BLaER1 (cell line): ENCODE measurements around the gene UNC119B.
"Not testable (repeated sequence)": the region's sequence is repeated elsewhere in the genome, so short reads cannot be mapped to it uniquely, and the experiment has no call there.

Experiments used
- H3K27ac ChIP-seq: shearing (Covaris generic); formaldehyde crosslinking; 2 replicates; pipeline ENCODE4 v1.8.1; 2022
- H3K27me3 ChIP-seq: shearing (Covaris generic); formaldehyde crosslinking; 2 replicates; pipeline ENCODE4 v1.8.1; 2022
- H3K36me3 ChIP-seq: shearing (Covaris generic); formaldehyde crosslinking; 2 replicates; pipeline ENCODE4 v1.8.1; 2022
- H3K4me1 ChIP-seq: shearing (Covaris generic); formaldehyde crosslinking; 2 replicates; pipeline ENCODE4 v1.8.1; 2022
- H3K4me2 ChIP-seq: shearing (Covaris generic); formaldehyde crosslinking; 2 replicates; pipeline ENCODE4 v1.8.1; 2022
- H3K4me3 ChIP-seq: shearing (Covaris generic); formaldehyde crosslinking; 2 replicates; pipeline ENCODE4 v1.8.1; 2022
- H3K9ac ChIP-seq: shearing (Covaris generic); formaldehyde crosslinking; 2 replicates; pipeline ENCODE4 v1.8.1; 2022
- H3K9me3 ChIP-seq: shearing (Covaris generic); formaldehyde crosslinking; 2 replicates; pipeline ENCODE4 v1.8.1; 2022
- H4K20me1 ChIP-seq: shearing (Covaris generic); formaldehyde crosslinking; 2 replicates; pipeline ENCODE4 v1.8.1; 2022
- Cebpa-rat ChIP-seq: shearing (Covaris generic); IDR thresholded peaks from 2 replicates; pipeline ENCODE4 v1.8.1; 2022

The UNC119B gene

GRCh38 chr12:120710031-120710804, at the start of gene UNC119B:
Gene UNC119B, plus strand, starts transcription at chr12:120710458. Its CDS starts 17 bp downstream, at chr12:120710475.
- H3K27me3 ChIP-seq = no peaks in the 10 kb centered on the region
- peak within 1 kb of the TSS; percentile 92 for H3K4me2 ChIP-seq
- no peaks in the 10 kb centered on the region for H3K9me3 ChIP-seq
- peak within 1 kb of the TSS; percentile 94 for H3K9ac ChIP-seq
- TF ChIP-seq Cebpa-rat = no peak
- H3K36me3 ChIP-seq = peaks cover 19% of the 10 kb centered on the region
- H4K20me1 ChIP-seq = peaks cover 37% of the 10 kb centered on the region
- H3K4me3 ChIP-seq = peak within 1 kb of the TSS; percentile 97
- peaks cover 70% of the 10 kb centered on the region for H3K4me1 ChIP-seq
- H3K27ac ChIP-seq = peak within 1 kb of the TSS; percentile 91

GRCh38 chr12:120661432-120661831, 48.8 kb upstream of the UNC119B start:
- peaks cover 14% of the 10 kb centered on the region; the same call in 1 of the 2 replicates for H3K4me1 ChIP-seq
- no peaks in the 10 kb centered on the region for H4K20me1 ChIP-seq
- H3K9ac ChIP-seq = no peak overlapping the region
- no peaks in the 10 kb centered on the region for H3K9me3 ChIP-seq
- H3K27ac ChIP-seq = no peak overlapping the region
- H3K4me3 ChIP-seq = no peak overlapping the region
- TF ChIP-seq Cebpa-rat = no peak
- no peaks in the 10 kb centered on the region for H3K36me3 ChIP-seq
- no peak overlapping the region for H3K4me2 ChIP-seq
- H3K27me3 ChIP-seq = no peaks in the 10 kb centered on the region

GRCh38 chr12:120662879-120663278, 47.4 kb upstream of the UNC119B start:
- H3K9me3 ChIP-seq = no peaks in the 10 kb centered on the region
- no peaks in the 10 kb centered on the region for H3K36me3 ChIP-seq
- H4K20me1 ChIP-seq = no peaks in the 10 kb centered on the region
- no peak overlapping the region for H3K27ac ChIP-seq
- H3K9ac ChIP-seq = no peak overlapping the region
- TF ChIP-seq Cebpa-rat = no peak
- no peaks in the 10 kb centered on the region for H3K27me3 ChIP-seq
- H3K4me1 ChIP-seq = peaks cover 26% of the 10 kb centered on the region
- no peak overlapping the region for H3K4me3 ChIP-seq
- H3K4me2 ChIP-seq = no peak overlapping the region

- Histone ChIP-seq H3K9me3 (no peaks in the 10 kb centered on the region), H3K4me1 (peaks cover 34% of the 10 kb centered on the region), H3K27ac (no peak overlapping the region), H3K36me3 (no peaks in the 10 kb centered on the region), H3K4me2 (no peak overlapping the region), H3K27me3 (no peaks in the 10 kb centered on the region), H3K4me3 (no peak overlapping the region), H4K20me1 (no peaks in the 10 kb centered on the region), H3K9ac (no peak overlapping the region)
- no peak for TF ChIP-seq Cebpa-rat
Observed at GRCh38 chr12:120663741-120664140, 46.5 kb upstream of the UNC119B start.

- no peak for TF ChIP-seq Cebpa-rat
- Histone ChIP-seq H3K27ac (no peak overlapping the region), H3K9me3 (no peaks in the 10 kb centered on the region), H3K36me3 (no peaks in the 10 kb centered on the region), H3K27me3 (no peaks in the 10 kb centered on the region), H4K20me1 (no peaks in the 10 kb centered on the region), H3K4me2 (no peak overlapping the region), H3K4me3 (no peak overlapping the region), H3K9ac (no peak overlapping the region), H3K4me1 (peaks cover 65% of the 10 kb centered on the region)
Observed at GRCh38 chr12:120666571-120667390, 43.5 kb upstream of the UNC119B start.

- H3K27me3 ChIP-seq = no peaks in the 10 kb centered on the region
Observed at GRCh38 chr12:120668091-120668867, 42.0 kb upstream of the UNC119B start.

GRCh38 chr12:120668868-120669840, 41.1 kb upstream of the UNC119B start:
- peak overlapping the region; percentile 79 for H3K4me2 ChIP-seq
- H4K20me1 ChIP-seq = no peaks in the 10 kb centered on the region
- peak overlapping the region; percentile 77 for H3K9ac ChIP-seq
- H3K27ac ChIP-seq = peak overlapping the region; percentile 80
- H3K9me3 ChIP-seq = no peaks in the 10 kb centered on the region
- peak; percentile 68 for TF ChIP-seq Cebpa-rat
- no peaks in the 10 kb centered on the region for H3K27me3 ChIP-seq
- H3K4me3 ChIP-seq = peak overlapping the region; percentile 47; the same call in 1 of the 2 replicates
- peaks cover 80% of the 10 kb centered on the region for H3K4me1 ChIP-seq
- H3K36me3 ChIP-seq = no peaks in the 10 kb centered on the region

More at GRCh38 chr12:120668091-120668867, 42.0 kb upstream of the UNC119B start:
- Histone ChIP-seq H3K36me3 (no peaks in the 10 kb centered on the region), H3K4me2 (peak overlapping the region; percentile 79), H3K9me3 (no peaks in the 10 kb centered on the region), H3K27ac (peak overlapping the region; percentile 80), H4K20me1 (no peaks in the 10 kb centered on the region), H3K4me1 (peaks cover 71% of the 10 kb centered on the region), H3K9ac (peak overlapping the region; percentile 18; the same call in 1 of the 2 replicates), H3K4me3 (no peak overlapping the region)
- no peak for TF ChIP-seq Cebpa-rat

- peak overlapping the region; percentile 79 for H3K4me2 ChIP-seq
- peak overlapping the region; percentile 80 for H3K27ac ChIP-seq
- not testable (repeated sequence) for H3K27me3 ChIP-seq, H3K36me3 ChIP-seq, H4K20me1 ChIP-seq, H3K9me3 ChIP-seq
- peak overlapping the region; percentile 47; the same call in 1 of the 2 replicates for H3K4me3 ChIP-seq
- peaks cover 87% of the 10 kb centered on the region for H3K4me1 ChIP-seq
- peak overlapping the region; percentile 77 for H3K9ac ChIP-seq
Observed at GRCh38 chr12:120670237-120670636, 40.0 kb upstream of the UNC119B start.
